GM19324 (cell line): ENCODE measurements around the gene RACGAP1.

ENCODE experiments used
- ATAC-seq: cut with Tn5 transposase; IDR thresholded peaks from one replicate; pipeline ENCODE4 v1.9.1; 2021; ENCODE audit warnings: mild to moderate bottlenecking, moderate library complexity; ENCODE audit not compliant: unreplicated experiment, low FRiP score

RACGAP1 gene

DNA sequence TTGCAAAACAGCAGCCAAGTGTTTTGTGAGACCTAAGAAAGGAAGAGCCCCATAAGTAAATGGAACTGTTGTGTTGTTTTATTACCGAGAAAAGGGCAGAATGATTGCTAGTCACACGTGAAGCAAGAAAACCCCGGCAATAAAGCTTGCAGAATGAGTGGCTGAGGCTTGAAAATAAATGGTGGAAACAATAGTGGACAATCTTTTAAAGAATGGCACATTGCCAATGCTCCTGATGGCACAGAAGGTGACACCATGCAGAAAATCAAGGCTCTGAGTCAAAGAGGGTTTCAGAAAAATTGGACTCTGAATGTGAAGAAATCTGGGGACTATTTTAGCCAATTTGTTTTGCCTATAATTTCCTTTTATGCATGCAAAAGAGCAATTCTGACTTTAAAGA, 78.8 kb downstream of the RACGAP1 start:
- ATAC-seq: no peak

DNA sequence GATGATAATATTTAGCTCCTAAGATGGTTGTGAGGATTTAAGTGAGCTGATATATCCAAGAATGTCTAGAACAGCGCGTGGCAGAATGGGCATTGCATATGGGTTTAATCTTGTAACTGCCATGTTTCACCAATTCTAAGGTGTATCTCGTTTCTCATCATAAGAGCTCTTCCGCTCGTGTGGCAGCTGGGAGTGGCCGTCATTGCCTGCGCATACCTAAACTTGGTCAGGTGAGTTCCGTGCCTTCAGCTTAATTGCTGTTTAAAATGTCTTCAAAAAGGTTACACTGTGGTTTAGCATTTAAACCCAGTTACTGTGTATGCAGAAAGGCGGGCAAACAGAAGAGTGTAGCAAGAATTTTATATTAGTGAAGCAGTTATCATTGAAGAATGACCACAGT, 79.2 kb downstream of the RACGAP1 start:
- no peak for ATAC-seq

DNA sequence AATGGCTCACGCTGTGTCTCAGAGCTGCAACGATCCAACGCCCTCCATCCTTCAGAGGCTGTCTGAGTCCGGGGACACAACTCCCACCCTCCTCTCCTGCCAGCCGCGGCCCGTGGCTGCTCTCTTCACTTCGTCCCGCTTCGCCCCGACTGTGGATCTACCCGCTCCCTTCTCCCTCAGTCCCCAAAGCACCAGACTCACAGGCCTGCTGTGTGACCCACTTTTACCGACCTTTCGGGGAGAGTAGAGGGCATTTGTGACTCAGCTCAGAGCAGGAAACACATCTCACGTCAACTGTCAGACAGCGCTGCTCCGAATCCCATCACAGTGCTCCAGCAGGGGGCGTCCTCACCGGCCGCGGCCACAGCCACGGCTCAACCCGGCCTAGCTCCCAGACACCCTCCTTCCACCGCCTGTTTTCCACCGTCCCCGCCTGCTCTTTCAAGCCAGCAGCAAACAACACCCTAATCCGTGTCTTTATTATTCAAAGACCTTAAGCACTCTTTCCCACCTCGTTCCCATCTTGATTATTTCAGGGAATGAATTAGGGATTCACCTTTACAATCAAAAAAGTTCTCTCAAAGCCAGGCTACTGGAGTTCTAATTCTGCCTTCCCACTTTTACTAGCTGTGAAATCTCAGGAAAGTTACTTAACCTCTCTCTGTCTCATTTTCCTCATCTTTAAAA, 79.8 kb downstream of the RACGAP1 start:
- peak; percentile 57 for ATAC-seq

GRCh38 chr12:49944718-49945117, 80.6 kb downstream of the RACGAP1 start:
- no peak for ATAC-seq

GRCh38 chr12:49944046-49944445, 81.2 kb downstream of the RACGAP1 start:
- no peak for ATAC-seq

- ATAC-seq: no peak
Observed at GRCh38 chr12:49943625-49943960, 81.7 kb downstream of the RACGAP1 start.

DNA sequence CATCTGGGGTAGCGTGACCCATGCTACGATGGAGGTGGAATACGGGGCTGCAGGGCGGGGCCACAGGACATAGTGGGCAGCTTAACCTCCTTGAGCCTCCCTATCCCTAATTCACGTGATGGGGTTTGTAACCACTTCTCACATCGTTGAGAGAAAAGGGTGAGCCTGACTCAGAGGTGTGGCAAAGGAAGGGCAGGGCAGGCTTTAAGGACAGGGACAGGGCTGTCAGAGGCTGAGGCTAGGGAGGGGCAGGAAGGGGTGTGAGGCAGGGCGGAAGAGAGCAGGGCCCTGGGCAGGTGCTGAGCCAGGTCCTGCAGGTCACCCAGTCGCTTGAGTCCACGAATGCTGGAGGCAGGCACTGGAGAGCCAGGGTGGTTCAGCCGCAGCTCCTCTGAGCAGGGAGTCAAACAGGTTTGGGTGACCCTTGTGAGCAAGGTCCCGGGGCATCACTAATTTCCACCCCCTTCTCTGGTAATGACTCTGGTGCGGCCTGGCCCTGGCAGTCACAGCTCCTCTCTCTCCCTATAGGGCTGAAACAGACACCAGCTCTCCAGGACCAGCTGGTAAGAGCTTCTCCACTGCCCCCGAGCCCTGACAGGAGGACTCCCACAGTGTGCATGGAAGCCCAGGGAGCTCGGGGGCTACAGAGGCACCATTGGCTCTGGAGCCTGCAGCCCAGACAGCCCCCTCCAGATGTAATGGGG, 82.2 kb downstream of the RACGAP1 start:
- ATAC-seq: no peak

DNA sequence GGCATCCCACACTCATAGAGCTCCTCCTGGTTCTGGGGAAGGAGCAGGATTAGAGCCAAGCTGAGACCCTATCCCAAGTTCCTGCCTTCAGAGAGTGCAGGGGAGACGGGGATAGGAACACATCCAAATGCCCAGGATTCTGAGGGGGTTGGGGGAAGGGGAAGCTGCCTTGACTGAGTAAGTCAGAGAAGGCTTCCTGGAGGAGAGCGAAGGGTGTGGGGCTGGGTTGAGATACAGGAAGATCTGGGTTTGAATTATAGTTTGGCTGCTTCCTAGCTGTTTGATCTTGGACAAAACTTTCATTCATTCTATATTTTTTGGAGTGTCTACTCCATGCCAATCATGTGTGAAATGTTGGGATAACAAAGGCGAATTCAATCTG, 82.8 kb downstream of the RACGAP1 start:
- ATAC-seq: no peak

GRCh38 chr12:49941556-49942511, 83.5 kb downstream of the RACGAP1 start:
- ATAC-seq: no peak

DNA sequence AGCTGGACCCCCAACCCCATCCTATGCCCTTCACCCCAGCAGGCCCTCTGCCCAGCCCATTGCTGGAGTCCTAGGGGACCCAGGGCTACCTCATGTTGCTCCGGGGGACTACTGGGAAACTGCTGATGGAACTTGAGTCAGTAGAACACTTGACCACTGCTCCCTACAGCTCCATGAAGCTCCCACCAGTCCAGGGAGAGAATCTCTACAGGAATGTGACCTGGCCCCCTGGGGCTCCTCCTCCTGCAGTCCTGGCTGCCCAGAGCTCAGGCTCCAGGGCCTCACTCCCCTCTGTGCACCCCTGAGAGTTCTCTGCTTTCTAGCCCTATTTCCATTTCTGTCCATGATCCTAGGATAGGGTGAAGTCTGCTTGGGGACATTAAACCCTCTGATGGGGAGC, 85.6 kb downstream of the RACGAP1 start:
- ATAC-seq: no peak

DNA sequence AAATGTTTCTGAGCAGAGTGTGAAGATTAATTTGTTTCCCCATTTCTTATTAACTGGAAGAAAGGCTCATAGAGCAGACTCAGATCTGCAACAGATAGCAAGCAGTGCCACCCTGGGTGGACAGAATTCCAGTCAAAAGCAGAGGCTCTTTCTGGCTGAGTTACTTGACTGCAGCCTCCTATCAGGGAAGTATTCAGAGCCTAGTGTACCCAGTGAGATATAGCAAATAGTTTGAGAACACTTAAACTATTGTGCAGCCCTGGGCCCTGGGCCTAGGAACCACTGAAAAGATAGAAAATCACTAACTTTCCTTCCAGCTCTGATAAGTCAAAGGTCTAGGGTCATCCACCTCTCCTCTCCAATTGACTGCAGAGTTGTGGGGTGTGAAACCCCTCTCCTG, 86.0 kb downstream of the RACGAP1 start:
- ATAC-seq: no peak
